Hepatocyte (in vitro differentiated cells): ENCODE results near the gene MAST2. TPM values are rescaled to one million over a fixed set of nuclear protein-coding genes. Genes with fewer than 3 reads are reported as not detected.

ENCODE experiments used
- DNase-seq: peaks from one replicate; pipeline ENCODE4 v3.0.0-alpha.2; 2016; ENCODE audit warnings: low spot score
- H2AFZ ChIP-seq: fragments of 200-600 bp; sonication (generic); 2 replicates; pipeline ENCODE4 v1.6.0; 2016; ENCODE audit warnings: antibody characterized with exemption, mild to moderate bottlenecking
- H3K27ac ChIP-seq: fragments of 200-600 bp; sonication (generic); 2 replicates; pipeline ENCODE4 v1.5.1; 2016; ENCODE audit warnings: mild to moderate bottlenecking
- H3K27me3 ChIP-seq: fragments of 200-600 bp; sonication (generic); 2 replicates; pipeline ENCODE4 v1.6.1; 2016
- H3K36me3 ChIP-seq: fragments of 200-600 bp; sonication (generic); replicated peaks from 2 replicates; pipeline ENCODE4 v1.5.1; 2016; ENCODE audit warnings: low read depth; ENCODE audit not compliant: insufficient read depth
- H3K4me1 ChIP-seq: fragments of 200-600 bp; sonication (generic); 2 replicates; pipeline ENCODE4 v1.5.1; 2016; ENCODE audit warnings: mild to moderate bottlenecking, moderate library complexity; ENCODE audit not compliant: insufficient read depth
- H3K4me2 ChIP-seq: fragments of 200-600 bp; sonication (generic); 2 replicates; pipeline ENCODE4 v1.6.0; 2016
- H3K4me3 ChIP-seq: fragments of 200-600 bp; sonication (generic); 2 replicates; pipeline ENCODE4 v1.5.1; 2016; ENCODE audit warnings: mild to moderate bottlenecking
- H3K79me2 ChIP-seq: fragments of 200-600 bp; sonication (generic); 2 replicates; pipeline ENCODE4 v1.6.0; 2017; ENCODE audit warnings: mild to moderate bottlenecking
- H3K9me2 ChIP-seq: fragments of 200-600 bp; sonication (generic); replicated peaks from 2 replicates; pipeline ENCODE4 v1.6.0; 2017; ENCODE audit warnings: mild to moderate bottlenecking; ENCODE audit not compliant: insufficient read depth
- H3K9me3 ChIP-seq: fragments of 200-600 bp; sonication (generic); 2 replicates; pipeline ENCODE4 v1.5.1; 2016; ENCODE audit warnings: low read depth, mild to moderate bottlenecking
- H4K20me1 ChIP-seq: fragments of 200-600 bp; sonication (generic); 2 replicates; pipeline ENCODE4 v1.6.0; 2016; ENCODE audit warnings: mild to moderate bottlenecking; ENCODE audit not compliant: insufficient read depth, poor library complexity, severe bottlenecking
- EZH2 ChIP-seq: fragments of 200-600 bp; sonication (generic); IDR thresholded peaks from 2 replicates; pipeline ENCODE4 v1.6.1; 2016; ENCODE audit warnings: antibody characterized with exemption, mild to moderate bottlenecking, borderline replicate concordance
- EZH2phosphoT487 ChIP-seq: fragments of 200-600 bp; sonication (generic); IDR thresholded peaks from one replicate; pipeline ENCODE4 v1.6.1; 2018; ENCODE audit warnings: antibody characterized with exemption, mild to moderate bottlenecking, low read depth, moderate library complexity; ENCODE audit not compliant: unreplicated experiment, severe bottlenecking
- WGBS: methylation state at CpG from one replicate; pipeline ENCODE4 v1.1.6; 2016; ENCODE audit warnings: low lambda C conversion rate; ENCODE audit errors: missing lambda C conversion rate; 5-methylcytosine and 5-hydroxymethylcytosine counted together
- polyA plus RNA-seq: library from polyadenylated mRNA; unstranded; fragments of >200 nt; fragmentation: Nextera tagmentation; extraction: Ambion mirVana; gene quantifications from 2 replicates; pipeline ENCODE4 v1.2.1, GENCODE V29; 2016
- total RNA-seq: library from RNA; depleted of rRNA; stranded (reverse); fragments of >200 nt; gene quantifications from 2 replicates; pipeline ENCODE4 v1.2.3, GENCODE V29; 2014
- TF ChIP-seq, protein P1 (sequence below): fragments of 200-600 bp; sonication (generic); IDR thresholded peaks from 2 replicates; pipeline ENCODE4 v1.5.1; 2016; ENCODE audit warnings: antibody characterized with exemption, mild to moderate bottlenecking; ENCODE audit not compliant: poor library complexity

The MAST2 gene
- total and polyA plus RNA-seq, 2 experiments from 2014 or later, result 25.8 to 33.5 TPM

DNA sequence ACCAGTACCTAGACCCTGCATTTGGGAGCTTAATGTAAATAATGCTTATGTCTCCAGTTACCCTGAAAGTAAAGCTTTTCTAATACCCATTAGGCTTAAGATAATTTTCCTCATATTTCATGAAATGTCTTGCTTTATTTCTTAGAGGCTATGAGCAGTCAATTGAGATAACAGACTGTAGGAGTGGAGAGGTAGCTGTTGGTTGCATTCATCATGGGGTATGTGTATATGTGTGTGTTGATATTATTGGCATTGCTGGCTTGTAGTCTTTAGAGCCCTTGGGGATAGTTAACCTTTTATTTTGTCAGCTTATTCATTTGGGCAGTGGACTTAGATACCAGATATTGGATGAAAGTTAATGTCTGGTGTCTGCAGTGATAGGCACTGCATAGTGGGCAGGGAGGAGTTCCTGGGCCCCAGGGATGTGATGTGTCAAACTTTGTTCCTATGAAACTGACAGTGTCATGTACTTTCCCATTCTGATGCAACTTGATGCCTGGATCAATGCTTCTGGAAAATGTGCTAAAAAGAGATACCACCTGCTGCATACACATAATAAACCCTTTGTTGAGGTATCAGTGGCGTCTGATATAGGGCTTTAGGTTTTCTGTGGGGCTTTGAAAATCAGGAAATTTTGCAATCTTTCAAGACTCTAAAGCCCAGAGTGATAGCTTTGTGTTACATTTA lies 83.9 kb downstream of the MAST2 start:
- Histone ChIP-seq H3K36me3 (no peaks in the 10 kb centered on the region), H3K4me3 (no peak overlapping the region), H3K79me2 (peaks cover 19% of the 10 kb centered on the region), H3K9me3 (no peaks in the 10 kb centered on the region), H3K9me2 (no peaks in the 10 kb centered on the region), H3K4me2 (no peak overlapping the region), H3K27me3 (no peaks in the 10 kb centered on the region), H3K4me1 (no peaks in the 10 kb centered on the region), H4K20me1 (no peaks in the 10 kb centered on the region), H3K27ac (no peak overlapping the region), H2AFZ (no peak overlapping the region)
- 93% methylated on average over 1 of the region's 1 CpG for WGBS
- no peak for DNase-seq
- no peak for TF ChIP-seq EZH2
- TF ChIP-seq, protein P1, sequence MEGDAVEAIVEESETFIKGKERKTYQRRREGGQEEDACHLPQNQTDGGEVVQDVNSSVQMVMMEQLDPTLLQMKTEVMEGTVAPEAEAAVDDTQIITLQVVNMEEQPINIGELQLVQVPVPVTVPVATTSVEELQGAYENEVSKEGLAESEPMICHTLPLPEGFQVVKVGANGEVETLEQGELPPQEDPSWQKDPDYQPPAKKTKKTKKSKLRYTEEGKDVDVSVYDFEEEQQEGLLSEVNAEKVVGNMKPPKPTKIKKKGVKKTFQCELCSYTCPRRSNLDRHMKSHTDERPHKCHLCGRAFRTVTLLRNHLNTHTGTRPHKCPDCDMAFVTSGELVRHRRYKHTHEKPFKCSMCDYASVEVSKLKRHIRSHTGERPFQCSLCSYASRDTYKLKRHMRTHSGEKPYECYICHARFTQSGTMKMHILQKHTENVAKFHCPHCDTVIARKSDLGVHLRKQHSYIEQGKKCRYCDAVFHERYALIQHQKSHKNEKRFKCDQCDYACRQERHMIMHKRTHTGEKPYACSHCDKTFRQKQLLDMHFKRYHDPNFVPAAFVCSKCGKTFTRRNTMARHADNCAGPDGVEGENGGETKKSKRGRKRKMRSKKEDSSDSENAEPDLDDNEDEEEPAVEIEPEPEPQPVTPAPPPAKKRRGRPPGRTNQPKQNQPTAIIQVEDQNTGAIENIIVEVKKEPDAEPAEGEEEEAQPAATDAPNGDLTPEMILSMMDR, result no peak
- no peak for TF ChIP-seq EZH2phosphoT487

DNA sequence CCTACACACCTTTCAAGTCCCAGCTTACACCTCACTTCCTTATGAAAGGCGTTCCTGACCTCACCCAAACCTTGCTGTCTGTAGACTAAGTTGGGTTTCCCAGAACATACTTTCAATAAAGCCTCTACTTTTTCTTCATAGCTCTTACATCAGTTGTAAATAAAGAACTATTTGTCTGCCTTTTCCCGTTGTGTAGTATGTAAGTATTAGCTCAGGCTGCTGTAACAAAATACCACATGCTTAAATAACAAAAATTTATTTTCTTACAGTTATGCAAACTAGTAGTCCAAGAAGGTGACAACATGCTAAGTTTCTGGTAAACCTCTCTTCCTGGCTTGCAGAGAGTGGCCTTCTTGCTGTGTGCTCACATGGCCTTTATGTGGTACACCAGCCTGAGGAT lies 86.7 kb downstream of the MAST2 start:
- Histone ChIP-seq H3K27me3 (no peaks in the 10 kb centered on the region), H3K9me3 (no peaks in the 10 kb centered on the region), H3K79me2 (peaks cover 19% of the 10 kb centered on the region), H3K4me2 (no peak overlapping the region), H3K4me3 (no peak overlapping the region), H3K27ac (no peak overlapping the region), H2AFZ (no peak overlapping the region), H4K20me1 (no peaks in the 10 kb centered on the region), H3K9me2 (no peaks in the 10 kb centered on the region), H3K36me3 (no peaks in the 10 kb centered on the region), H3K4me1 (peaks cover 4% of the 10 kb centered on the region)
- TF ChIP-seq EZH2 (no peak), EZH2phosphoT487 (no peak)
- TF ChIP-seq, protein P1, result no peak
- 99% methylated on average over 2 of the region's 2 CpGs for WGBS
- DNase-seq, result no peak

DNA sequence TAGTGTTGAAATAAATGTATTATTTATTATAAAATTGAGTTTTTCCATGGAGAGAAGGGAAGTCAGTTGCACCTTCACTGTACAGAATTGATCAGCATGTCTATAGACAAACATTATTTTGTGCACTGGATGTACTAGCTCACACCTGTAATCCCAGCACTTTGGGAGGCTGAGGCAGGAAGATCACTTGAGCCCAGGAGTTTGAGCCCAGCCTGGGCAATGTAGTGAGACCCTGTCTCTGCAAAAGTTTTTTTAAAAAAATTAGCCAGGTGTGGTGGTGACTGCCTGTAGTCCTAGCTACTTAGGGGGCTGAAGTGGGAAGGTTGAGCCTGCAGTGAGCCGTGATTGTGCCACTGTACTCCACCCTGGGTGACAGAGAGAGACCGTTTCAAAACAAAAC lies 87.7 kb downstream of the MAST2 start:
- WGBS, result 95% methylated on average over 2 of the region's 2 CpGs
- no peak for TF ChIP-seq EZH2phosphoT487
- no peak for TF ChIP-seq EZH2
- TF ChIP-seq, protein P1, result no peak
- H3K9me2 ChIP-seq, result no peaks in the 10 kb centered on the region
- no peak overlapping the region for H3K4me2 ChIP-seq
- H3K9me3 ChIP-seq, result no peaks in the 10 kb centered on the region
- H3K4me1 ChIP-seq, result peaks cover 4% of the 10 kb centered on the region
- no peaks in the 10 kb centered on the region for H3K36me3 ChIP-seq
- H3K79me2 ChIP-seq, result peaks cover 14% of the 10 kb centered on the region
- no peaks in the 10 kb centered on the region for H3K27me3 ChIP-seq
- no peak overlapping the region for H3K4me3 ChIP-seq
- DNase-seq, result no peak
- H4K20me1 ChIP-seq, result no peaks in the 10 kb centered on the region
- no peak overlapping the region for H2AFZ ChIP-seq
- no peak overlapping the region for H3K27ac ChIP-seq
